Right lung (tissue), 5 donors: Measurements from ENCODE around the gene LRRC2. TPM values are rescaled to one million over a fixed set of nuclear protein-coding genes. Genes with fewer than 3 reads are reported as not detected.
"Not testable (repeated sequence)": the region's sequence is repeated elsewhere in the genome, so short reads cannot be mapped to it uniquely, and the experiment has no call there.

Experiments
- DNase-seq, 2 donors: peaks; one replicate each; pipeline ENCODE4 v3.0.0-alpha.2; 2013
- polyA plus RNA-seq, 5 donors: library from polyadenylated mRNA; unstranded; fragments of 120-200 nt; gene quantifications; one replicate each; pipeline versions ENCODE4 v1.2.1 to v1.2.3, GENCODE V29; 2013; ENCODE audit warnings: inconsistent platforms in 1 of 5, low replicate concordance in 1 of 5; ENCODE audit not compliant: insufficient read length in 5 of 5, insufficient read depth in 1 of 5

Gene LRRC2
- polyA plus RNA-seq, 5 donors = 0.37 to 0.86 (median 0.47) TPM

GRCh38 chr3:46584598-46585467, 18.7 kb upstream of the LRRC2 start:
- no peak for DNase-seq

GRCh38 chr3:46580675-46581074, 14.6 kb upstream of the LRRC2 start:
- no peak for DNase-seq

- no peak for DNase-seq
These were observed 13.7 kb upstream of the LRRC2 start for GRCh38 chr3:46579756-46580286.

- DNase-seq = no peak
These were observed 13.1 kb upstream of the LRRC2 start for GRCh38 chr3:46578973-46579755.

DNA sequence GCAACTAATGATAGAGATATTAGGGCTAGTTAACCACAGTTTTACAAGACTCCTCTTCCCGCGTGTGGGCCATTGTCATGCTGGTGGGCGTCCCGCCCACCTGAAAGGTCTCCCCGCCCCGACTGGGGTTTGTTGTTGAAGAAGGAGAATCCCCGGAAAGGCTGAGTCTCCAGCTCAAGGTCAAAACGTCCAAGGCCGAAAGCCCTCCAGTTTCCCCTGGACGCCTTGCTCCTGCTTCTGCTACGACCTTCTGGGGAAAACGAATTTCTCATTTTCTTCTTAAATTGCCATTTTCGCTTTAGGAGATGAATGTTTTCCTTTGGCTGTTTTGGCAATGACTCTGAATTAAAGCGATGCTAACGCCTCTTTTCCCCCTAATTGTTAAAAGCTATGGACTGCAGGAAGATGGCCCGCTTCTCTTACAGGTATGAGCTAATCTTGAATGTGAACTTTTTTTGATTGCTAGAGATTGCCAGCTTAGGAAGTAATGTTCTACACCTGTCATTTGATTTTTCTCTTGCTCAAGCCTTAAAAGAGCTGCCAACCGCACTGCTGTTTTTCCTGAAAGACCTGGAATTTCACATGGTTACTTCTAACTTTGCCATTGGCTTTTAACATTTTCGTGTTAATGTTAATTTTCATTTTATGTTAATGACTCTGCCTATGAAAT, 11.6 kb upstream of the LRRC2 start:
- DNase-seq = not testable (repeated sequence)

GRCh38 chr3:46576879-46577278, 10.8 kb upstream of the LRRC2 start:
- no peak for DNase-seq

GRCh38 chr3:46576386-46576785, 10.3 kb upstream of the LRRC2 start:
- DNase-seq = no peak

- no peak for DNase-seq
These were observed 9.6 kb upstream of the LRRC2 start for GRCh38 chr3:46575577-46576222.

GRCh38 chr3:46574881-46575576, 8.9 kb upstream of the LRRC2 start:
- DNase-seq = no peak

GRCh38 chr3:46574243-46574646, 8.1 kb upstream of the LRRC2 start:
- DNase-seq = no peak

DNA sequence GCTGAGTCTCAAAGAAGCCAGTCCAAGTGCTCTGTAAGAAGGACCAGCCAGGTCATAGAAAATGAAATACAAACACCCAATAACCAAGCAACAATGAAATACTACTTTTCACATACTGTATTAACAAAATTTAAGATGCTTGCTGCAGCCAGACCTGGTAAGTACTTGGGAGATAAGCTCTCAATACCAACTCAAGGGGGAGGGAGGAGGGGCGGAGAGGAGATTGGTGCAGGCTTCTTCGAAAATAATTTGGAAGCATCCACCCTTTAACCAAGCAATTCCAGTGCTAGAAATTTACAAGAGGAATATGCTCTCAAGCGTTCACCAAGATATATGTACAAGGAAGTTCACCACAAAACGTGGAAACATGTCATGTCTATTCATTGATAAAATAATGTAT, 7.6 kb upstream of the LRRC2 start:
- DNase-seq = no peak

- no peak for DNase-seq
These were observed 5.6 kb upstream of the LRRC2 start for GRCh38 chr3:46571684-46572083.

DNA sequence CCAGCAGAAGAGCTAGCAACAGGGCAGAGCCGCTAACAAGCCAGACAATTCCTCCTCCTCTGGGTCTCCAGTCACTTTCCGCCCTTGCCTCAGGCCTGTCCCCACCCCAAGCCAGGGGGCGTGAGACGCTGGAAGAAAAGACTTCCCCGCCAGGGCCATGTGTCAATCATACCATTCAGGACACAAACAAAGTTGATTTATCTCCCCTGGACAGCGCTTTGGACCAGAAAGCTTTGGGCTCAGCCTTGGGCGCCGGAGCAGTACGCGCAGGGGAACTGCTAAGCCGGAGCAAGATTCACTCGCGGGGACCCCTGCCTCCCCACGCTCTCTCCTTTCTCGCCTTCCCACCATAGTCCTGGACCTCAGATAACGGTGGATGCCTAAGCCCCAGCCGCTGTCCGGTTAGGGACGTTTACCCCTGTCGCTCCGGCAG, 479 bp downstream of the LRRC2 start:
- no peak for DNase-seq

DNA sequence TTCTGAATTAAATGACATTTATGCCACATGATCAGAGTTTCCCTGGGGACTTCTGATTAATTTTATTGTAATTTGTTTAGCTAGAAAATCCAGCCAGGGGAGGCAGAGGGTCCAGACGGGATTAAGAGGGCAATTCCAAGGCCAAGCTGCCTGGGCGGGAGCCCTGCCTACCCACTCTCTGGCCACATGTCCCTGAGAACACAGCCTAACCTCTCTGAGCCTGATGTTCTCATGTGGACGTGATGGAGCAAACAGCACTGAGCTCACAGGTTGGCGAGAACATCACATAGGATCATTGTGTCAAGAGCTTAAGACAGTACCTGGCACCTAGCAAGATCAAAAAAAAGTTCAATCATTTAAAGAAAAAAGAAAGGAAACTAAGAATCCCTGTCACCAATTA, 1.0 kb downstream of the LRRC2 start:
- no peak for DNase-seq

- DNase-seq = no peak
These were observed 1.7 kb downstream of the LRRC2 start for GRCh38 chr3:46564190-46565021.

GRCh38 chr3:46561951-46562350, 4.2 kb downstream of the LRRC2 start:
- DNase-seq = no peak

GRCh38 chr3:46561511-46561910, 4.6 kb downstream of the LRRC2 start:
- no peak for DNase-seq

- no peak for DNase-seq
These were observed 6.9 kb downstream of the LRRC2 start for GRCh38 chr3:46559091-46559704.
